ENCODE measurements around the gene CEP112. TPM values are rescaled to one million over a fixed set of nuclear protein-coding genes. Genes with fewer than 3 reads are reported as not detected.

The CEP112 gene
- total and polyA plus RNA-seq, 2 of the 13 experiments (the other 11 are each of a cell fraction or from before 2014, with no cell fraction given), result 1.2 to 3.4 TPM

- H3K9me3 ChIP-seq (ENCODE audit: low read length), result no peaks in the 10 kb centered on the region
- in situ Hi-C loops (cut with HindIII; ENCODE audit: extremely low pct_ligation_motif_present, low pct_unique_long_range_greater_than_20kb) (no loop called here), intact Hi-C loops (cut with micrococcal nuclease; ENCODE audit: unreplicated experiment) (no loop called here)
- DNase-seq (ENCODE audit: low spot score) (no peak), ATAC-seq (no peak), FAIRE-seq (no peak)
- H3K27ac ChIP-seq (ENCODE audit: extremely low read length, insufficient read depth, low read length), result no peak overlapping the region
- H3K4me3 ChIP-seq (replicated peaks in 1 of 3; ENCODE audit: insufficient read depth in 1 of 3, low read depth in 2 of 3, low read length in 3 of 3), result no peak overlapping the region
- H3K79me2 ChIP-seq (ENCODE audit: insufficient read depth, low read length), result no peaks in the 10 kb centered on the region
- no peaks in the 10 kb centered on the region for H3K4me1 ChIP-seq (ENCODE audit: insufficient read depth, low read length)
- WGBS (ENCODE audit: low lambda C conversion rate), result 72% methylated on average over 2 of the region's 2 CpGs
- ChIA-PET CTCF (ENCODE audit: low intra/inter-chr PET ratio, low total read pairs) (no interaction called here), POLR2A (no interaction called here)
- no peak overlapping the region for H3K9ac ChIP-seq (ENCODE audit: insufficient read depth, low read depth, low read length)
- no TSS peak for BruUV-seq (replicated peaks)
- no peaks in the 10 kb centered on the region for H3K27me3 ChIP-seq (ENCODE audit: control insufficient read depth in 1 of 2, insufficient read depth in 2 of 2, low read length in 2 of 2)
- no peak overlapping the region for H3K4me2 ChIP-seq (ENCODE audit: low read depth, low read length)
- no peaks in the 10 kb centered on the region for H3K36me3 ChIP-seq (replicated peaks in 1 of 2; ENCODE audit: control insufficient read depth in 1 of 2, insufficient read depth in 2 of 2, low read length in 2 of 2)
- no peak overlapping the region for H2AFZ ChIP-seq (ENCODE audit: low read length)
- H4K20me1 ChIP-seq (ENCODE audit: insufficient read depth, low read length), result no peaks in the 10 kb centered on the region
- TF ChIP-seq REST (IDR thresholded peaks at IDR 0.05; ENCODE audit: borderline replicate concordance in 1 of 2, low read depth in 1 of 2, low read length in 2 of 2) (no peak), ZKSCAN5 (CRISPR knock-in tag; IDR thresholded peaks at IDR 0.05) (no peak), ZNF773 (CRISPR knock-in tag; IDR thresholded peaks at IDR 0.05; ENCODE audit: borderline replicate concordance) (no peak), RCOR2 (CRISPR knock-in tag; IDR thresholded peaks at IDR 0.05) (no peak), ZNF646 (CRISPR knock-in tag; IDR thresholded peaks at IDR 0.05) (no peak), RAD51 (IDR thresholded peaks at IDR 0.05; ENCODE audit: borderline replicate concordance) (no peak), ZNF784 (CRISPR knock-in tag; IDR thresholded peaks at IDR 0.05; ENCODE audit: borderline replicate concordance) (no peak), ZNF510 (CRISPR knock-in tag; IDR thresholded peaks at IDR 0.05; ENCODE audit: low read depth) (no peak), SIX1 (CRISPR knock-in tag; IDR thresholded peaks at IDR 0.05; ENCODE audit: borderline replicate concordance) (no peak), ZNF317 (CRISPR knock-in tag; IDR thresholded peaks at IDR 0.05) (no peak), GLMP (CRISPR knock-in tag; IDR thresholded peaks at IDR 0.05; ENCODE audit: borderline replicate concordance) (no peak), TBP (CRISPR knock-in tag; IDR thresholded peaks at IDR 0.05) (no peak)
Measured at GRCh38 chr17:66032082-66032712, 159.7 kb downstream of the CEP112 start.

All from HepG2 (cell line).